Colonic mucosa (tissue), 4 donors: Measurements from ENCODE around the gene ANKHD1. TPM values are rescaled to one million over a fixed set of nuclear protein-coding genes. Genes with fewer than 3 reads are reported as not detected.

Source experiments
- DNase-seq: peaks from one replicate; pipeline ENCODE4 v3.0.0-alpha.2; 2020
- H3K27ac ChIP-seq: fragments of 200-600 bp; one replicate; pipeline ENCODE4 v1.8.0; 2021
- H3K27me3 ChIP-seq: fragments of 200-600 bp; one replicate; pipeline ENCODE4 v1.8.0; 2021
- H3K36me3 ChIP-seq: fragments of 200-600 bp; one replicate; pipeline ENCODE4 v1.8.0; 2021
- H3K4me1 ChIP-seq: fragments of 200-600 bp; one replicate; pipeline ENCODE4 v1.8.0; 2021; ENCODE audit warnings: mild to moderate bottlenecking
- H3K4me3 ChIP-seq: fragments of 200-600 bp; one replicate; pipeline ENCODE4 v1.8.0; 2021
- H3K9ac ChIP-seq, 2 donors: one replicate each; pipeline ENCODE4 v1.7.0; 2013; ENCODE audit warnings: control low read depth in 2 of 2, low read depth in 2 of 2, low read length in 2 of 2
- H3K9me3 ChIP-seq: fragments of 200-600 bp; one replicate; pipeline ENCODE4 v1.8.0; 2021
- CTCF ChIP-seq: fragments of 200-600 bp; IDR thresholded peaks from one replicate; pipeline ENCODE4 v1.8.0; 2022; ENCODE audit warnings: antibody characterized with exemption, mild to moderate bottlenecking
- intact Hi-C: fragments of 100-400 bp; cut with DNase I; formaldehyde crosslinking; loops from one replicate; pipeline ENCODE4 v1.14.1; 2022
- total RNA-seq, 2 donors: library from RNA; stranded (reverse); fragmentation: NEBNext Ultra II Directional in 1 of 2; extraction: Animal tissue kit (Norgen Biotek cat#: 25700) in 1 of 2; gene quantifications; one replicate each; pipeline ENCODE4 v1.2.1, GENCODE V29; 2021
- donor health status: healthy.
- donor health status: DM: no; HTN: no; CAD: no.
- donor health status: DM: no; HTN: no; CAD: no.

The ANKHD1 gene
- total RNA-seq, 2 donors from 2014 or later, result 108 to 115 TPM

- Histone ChIP-seq H3K27me3 (no peaks in the 10 kb centered on the region), H3K4me1 (no peaks in the 10 kb centered on the region), H3K36me3 (no peaks in the 10 kb centered on the region), H3K9me3 (no peaks in the 10 kb centered on the region), H3K27ac (no peak overlapping the region), H3K9ac (no peak overlapping the region), H3K4me3 (no peak overlapping the region)
- DNase-seq, result no peak
- TF ChIP-seq CTCF, result no peak
- intact Hi-C loops, result no loop called here
These were observed 96.3 kb downstream of the ANKHD1 start for GRCh38 chr5:140497897-140498296.

- H3K9me3 ChIP-seq, result no peaks in the 10 kb centered on the region
- no peak overlapping the region for H3K27ac ChIP-seq
- no peak for TF ChIP-seq CTCF
- H3K9ac ChIP-seq, result no peak overlapping the region
- H3K4me1 ChIP-seq, result no peaks in the 10 kb centered on the region
- DNase-seq, result no peak
- no peaks in the 10 kb centered on the region for H3K36me3 ChIP-seq
- no peak overlapping the region for H3K4me3 ChIP-seq
- intact Hi-C loops, result no loop called here
- H3K27me3 ChIP-seq, result no peaks in the 10 kb centered on the region
These were observed 97.0 kb downstream of the ANKHD1 start for GRCh38 chr5:140498591-140498990.

- peaks cover 4% of the 10 kb centered on the region for H3K36me3 ChIP-seq
- no peak overlapping the region for H3K4me3 ChIP-seq
- no peaks in the 10 kb centered on the region for H3K9me3 ChIP-seq
- H3K4me1 ChIP-seq, result no peaks in the 10 kb centered on the region
- no peak for DNase-seq
- H3K9ac ChIP-seq, result no peak overlapping the region
- H3K27ac ChIP-seq, result no peak overlapping the region
- intact Hi-C loops, result no loop called here
- H3K27me3 ChIP-seq, result no peaks in the 10 kb centered on the region
- no peak for TF ChIP-seq CTCF
These were observed 101.2 kb downstream of the ANKHD1 start for GRCh38 chr5:140502834-140503233.

GRCh38 chr5:140509898-140510297 is 108.3 kb downstream of the ANKHD1 start:
- Histone ChIP-seq H3K4me1 (no peaks in the 10 kb centered on the region), H3K9me3 (no peaks in the 10 kb centered on the region), H3K27me3 (no peaks in the 10 kb centered on the region), H3K36me3 (peaks cover 13% of the 10 kb centered on the region), H3K4me3 (no peak overlapping the region), H3K9ac (no peak overlapping the region), H3K27ac (no peak overlapping the region)
- intact Hi-C loops, result no loop called here
- TF ChIP-seq CTCF, result no peak
- DNase-seq, result no peak

- no peaks in the 10 kb centered on the region for H3K27me3 ChIP-seq
- no peaks in the 10 kb centered on the region for H3K4me1 ChIP-seq
- H3K36me3 ChIP-seq, result peaks cover 12% of the 10 kb centered on the region
- no peak overlapping the region for H3K27ac ChIP-seq
- no peak for TF ChIP-seq CTCF
- intact Hi-C loops, result no loop called here
- H3K4me3 ChIP-seq, result no peak overlapping the region
- no peaks in the 10 kb centered on the region for H3K9me3 ChIP-seq
- no peak for DNase-seq
- no peak overlapping the region for H3K9ac ChIP-seq
These were observed 111.5 kb downstream of the ANKHD1 start for GRCh38 chr5:140513124-140513523.

- Histone ChIP-seq H3K27me3 (no peaks in the 10 kb centered on the region), H3K36me3 (peaks cover 24% of the 10 kb centered on the region), H3K4me1 (no peaks in the 10 kb centered on the region), H3K4me3 (no peak overlapping the region), H3K27ac (no peak overlapping the region), H3K9ac (no peak overlapping the region), H3K9me3 (no peaks in the 10 kb centered on the region)
- no peak for DNase-seq
- intact Hi-C loops, result no loop called here
- TF ChIP-seq CTCF, result no peak
These were observed 122.4 kb downstream of the ANKHD1 start for GRCh38 chr5:140524003-140524402.
